DLD1 (cell line): Measurements from ENCODE around the gene WDR33.

Experiments used
- in situ Hi-C: cut with HindIII; loops from 2 replicates; pipeline ENCODE4 v1.10.0; 2017; ENCODE audit warnings: low sequenced_read_pairs

WDR33 gene

DNA sequence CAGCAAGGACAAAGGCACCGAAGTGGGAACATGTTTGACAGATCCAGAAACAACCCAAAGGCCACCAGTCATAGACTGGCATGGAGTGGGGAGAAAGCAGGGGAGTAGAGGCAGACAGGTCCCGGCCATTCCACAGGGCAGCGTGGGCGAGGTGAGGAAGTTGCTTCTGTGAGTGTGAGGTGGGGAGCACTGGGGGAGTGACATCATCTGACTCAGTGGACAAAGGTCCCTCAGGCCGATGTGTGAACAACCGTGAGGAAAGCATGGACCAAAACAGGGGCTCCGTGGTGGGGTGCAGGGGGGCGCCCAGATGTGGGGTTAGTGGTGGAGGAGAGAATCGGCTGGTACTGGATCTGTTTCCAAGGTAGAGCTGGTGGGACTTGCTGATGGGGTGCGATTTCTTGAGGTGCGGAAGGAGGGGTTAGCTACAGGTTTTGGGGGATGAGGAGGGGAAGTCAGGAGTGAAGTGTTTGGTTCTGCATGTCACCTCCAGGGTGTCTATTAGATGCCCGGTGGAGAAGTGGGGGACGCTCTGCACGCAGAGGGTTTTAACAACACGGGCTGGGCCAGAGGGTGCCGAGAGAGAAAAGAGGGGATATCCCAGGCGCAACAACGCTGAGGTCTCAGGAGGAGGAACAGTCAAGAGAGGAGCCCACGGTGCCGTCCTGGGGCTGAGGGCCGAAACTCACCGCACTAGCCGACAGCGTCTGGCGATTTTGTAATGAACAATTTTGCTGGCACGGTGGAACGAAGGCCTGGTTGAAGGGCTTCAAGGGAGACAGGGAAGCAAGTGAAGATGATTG lies 112.2 kb downstream of the WDR33 start:
- in situ Hi-C loops = no loop called here

DNA sequence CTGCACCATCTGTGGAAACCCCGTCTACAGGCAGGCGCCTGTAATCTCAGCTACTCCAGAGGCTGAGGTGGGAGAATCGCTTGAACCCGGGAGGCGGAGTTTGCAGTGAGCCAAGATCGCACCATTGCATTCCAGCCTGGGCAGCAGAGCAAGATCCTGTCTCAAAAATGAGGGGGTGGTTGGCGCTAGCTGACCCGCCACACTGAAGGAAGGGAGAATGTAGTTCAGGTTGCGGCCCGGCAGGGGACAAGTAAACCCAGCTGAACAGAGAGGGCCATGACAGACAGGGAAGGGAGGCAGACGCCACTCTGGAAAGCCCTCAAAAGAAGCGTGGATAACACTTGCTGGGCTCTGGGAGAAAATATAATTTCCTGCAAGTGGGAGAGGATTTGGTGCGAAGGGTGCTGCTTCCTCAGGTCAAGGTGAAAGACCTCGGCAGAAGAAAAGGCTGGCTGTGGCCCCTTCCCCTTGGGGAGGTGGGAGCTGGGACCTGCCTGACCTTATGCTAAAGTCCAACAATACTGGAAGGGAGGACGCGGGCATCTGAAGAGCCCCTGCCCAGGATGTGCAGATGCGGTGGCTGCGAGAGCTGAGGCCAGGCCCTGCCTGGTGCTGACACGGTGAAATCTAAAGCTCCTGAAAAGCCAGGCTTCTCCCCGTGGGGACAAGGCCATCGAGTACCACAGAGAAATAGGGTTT lies 113.3 kb downstream of the WDR33 start:
- in situ Hi-C loops = no loop called here

DNA sequence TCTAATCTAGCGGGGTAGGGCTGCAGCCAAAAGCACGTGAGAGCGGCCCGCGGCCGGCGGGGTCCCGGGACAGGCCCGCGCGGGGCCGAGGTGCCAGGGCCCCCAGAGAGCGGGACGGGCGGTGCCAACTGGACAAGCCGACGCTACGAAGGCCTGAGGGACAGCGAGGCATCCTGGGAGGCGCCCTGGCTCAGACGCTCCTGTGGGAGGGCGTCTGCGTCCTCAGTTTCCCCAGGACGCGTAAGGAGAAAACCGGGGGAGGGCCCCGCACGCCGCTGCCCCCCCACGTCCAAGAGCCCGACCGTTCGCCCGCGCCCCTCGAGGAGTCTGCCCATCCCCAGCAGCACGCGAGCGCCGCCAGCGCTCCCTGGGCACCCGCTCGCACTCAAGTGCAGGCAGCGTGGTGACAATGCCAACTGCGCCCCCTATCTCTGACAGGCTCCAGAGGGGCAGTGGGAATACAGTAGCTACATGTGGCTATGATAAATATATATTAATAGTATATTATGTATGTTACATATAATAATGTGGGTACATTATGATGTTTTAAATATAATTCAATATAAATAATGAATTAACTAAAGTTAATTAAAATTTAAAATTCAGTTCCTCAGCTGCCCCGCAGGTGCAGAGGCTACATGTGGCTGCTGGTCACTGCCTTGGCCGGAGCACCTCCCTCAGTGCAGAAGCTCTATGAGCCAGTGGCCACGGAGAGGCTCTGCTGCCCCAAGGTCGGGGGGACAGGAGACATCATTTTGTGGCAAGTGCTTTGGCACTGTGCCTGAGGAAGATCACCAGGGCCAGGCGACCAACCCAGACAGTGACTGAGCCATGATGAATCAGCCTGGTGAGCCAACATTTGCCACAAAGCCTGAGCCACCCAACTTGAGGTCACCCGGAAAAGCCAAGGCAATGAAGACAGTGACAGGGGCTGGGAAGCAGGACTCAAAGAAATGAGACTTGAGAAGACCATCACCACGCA lies 115.2 kb downstream of the WDR33 start:
- in situ Hi-C loops = no loop called here

DNA sequence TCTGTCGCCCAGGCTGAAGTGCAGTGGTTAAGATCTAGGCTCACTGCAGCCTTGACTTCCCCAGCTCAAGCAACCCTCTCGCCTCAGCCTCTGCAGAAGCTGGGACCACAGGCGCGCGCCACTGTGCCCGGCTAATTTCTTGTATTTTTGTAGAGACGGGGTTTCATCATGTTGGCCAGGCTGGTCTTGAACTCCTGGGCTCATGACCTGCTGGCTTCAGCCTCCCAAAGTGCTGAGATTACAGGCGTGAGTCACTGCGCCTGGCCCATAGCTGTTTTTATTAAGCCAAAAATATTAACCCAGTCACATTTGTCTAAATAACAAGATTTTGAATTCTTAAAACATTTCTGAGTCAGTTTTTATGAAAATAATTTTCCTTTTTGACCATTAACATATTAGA lies 116.0 kb downstream of the WDR33 start:
- in situ Hi-C loops = no loop called here

DNA sequence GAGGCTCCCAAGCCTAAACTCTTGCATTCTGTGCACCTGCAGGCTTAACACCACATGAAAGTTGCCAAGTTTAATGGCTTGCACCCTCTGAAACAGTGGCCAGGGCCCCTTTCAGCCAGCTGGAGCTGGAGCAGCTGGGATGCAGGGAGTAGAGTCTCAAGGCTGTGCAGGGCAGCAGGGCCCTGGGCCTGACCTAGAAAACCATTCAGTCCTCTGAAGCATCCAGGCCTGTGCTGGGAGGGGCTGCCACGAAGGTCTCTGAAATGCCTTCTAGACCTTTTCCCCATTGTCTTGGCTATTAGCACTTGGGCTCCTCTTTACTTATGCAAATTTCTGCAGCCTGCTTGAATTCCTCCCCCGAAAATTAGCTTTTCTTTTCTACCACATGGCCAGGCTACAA lies 120.3 kb downstream of the WDR33 start:
- in situ Hi-C loops = no loop called here

DNA sequence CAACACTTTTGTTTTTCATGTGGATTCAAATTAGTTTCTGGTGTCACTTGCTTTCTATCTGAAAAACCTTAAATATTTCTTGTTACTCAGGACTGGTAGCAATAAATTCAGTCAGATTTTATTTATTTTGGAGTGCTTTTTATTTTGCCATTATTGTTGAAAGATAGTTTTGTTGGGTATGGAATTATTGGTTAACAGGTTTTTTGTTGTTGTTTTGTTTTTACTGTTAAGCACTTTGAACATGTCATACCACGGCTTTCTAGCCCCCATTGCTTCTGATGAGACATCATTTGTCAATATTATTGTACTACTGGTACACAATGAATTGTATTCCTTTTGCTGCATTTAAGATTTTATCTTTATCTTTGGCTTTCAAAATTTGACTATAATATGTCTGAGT lies 122.6 kb downstream of the WDR33 start:
- in situ Hi-C loops = no loop called here

DNA sequence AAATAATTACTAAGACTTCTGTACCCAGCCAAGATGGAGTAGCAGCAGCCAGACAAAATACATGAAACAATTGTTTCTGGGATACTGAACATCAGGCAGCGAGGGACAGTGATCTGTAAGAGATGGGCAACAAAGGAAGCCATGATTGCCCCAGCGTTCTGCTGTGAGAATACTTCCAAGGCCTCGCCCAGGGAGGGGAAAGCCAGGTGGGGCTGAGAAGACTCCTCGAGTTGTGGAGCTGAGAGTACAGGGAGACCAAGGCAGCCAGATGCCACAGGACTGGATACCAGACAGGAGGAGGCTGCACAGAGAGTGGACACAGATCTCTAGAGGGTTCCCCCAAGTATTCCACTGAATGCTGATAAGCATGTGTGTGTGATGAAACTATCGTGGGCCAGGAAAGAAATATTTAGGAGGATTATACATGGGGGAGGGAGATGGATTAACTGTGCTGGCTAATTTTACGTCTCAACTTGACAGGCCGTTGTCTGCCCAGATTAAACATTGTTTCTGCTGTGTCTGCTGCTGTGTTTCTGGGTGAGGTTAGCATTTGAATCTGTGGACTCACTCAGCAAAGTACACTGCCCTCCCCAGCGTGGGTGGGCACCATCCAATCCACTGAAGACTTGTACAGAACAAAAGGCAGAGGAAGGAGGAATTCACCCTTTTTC lies 125.4 kb downstream of the WDR33 start:
- in situ Hi-C loops = no loop called here

DNA sequence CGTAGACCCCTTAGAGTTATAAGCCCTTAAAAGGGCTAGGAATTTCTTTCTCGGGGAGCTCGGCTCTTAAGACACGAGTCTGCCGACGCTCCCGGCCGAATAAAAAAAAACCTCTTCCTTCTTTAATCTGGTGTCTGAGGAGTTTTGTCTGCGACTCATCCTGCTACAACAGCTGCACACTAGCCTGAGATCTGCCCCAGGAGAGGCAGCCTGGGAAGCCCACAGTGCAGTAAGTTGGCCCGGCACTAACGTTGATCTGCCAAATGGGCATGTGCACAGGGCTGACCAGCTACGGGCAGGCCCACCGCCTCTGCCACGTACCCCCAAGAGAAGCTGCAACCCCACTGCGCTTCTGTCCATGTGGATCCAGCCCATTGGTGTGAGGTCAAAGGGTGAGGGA lies 127.2 kb downstream of the WDR33 start:
- in situ Hi-C loops = no loop called here

DNA sequence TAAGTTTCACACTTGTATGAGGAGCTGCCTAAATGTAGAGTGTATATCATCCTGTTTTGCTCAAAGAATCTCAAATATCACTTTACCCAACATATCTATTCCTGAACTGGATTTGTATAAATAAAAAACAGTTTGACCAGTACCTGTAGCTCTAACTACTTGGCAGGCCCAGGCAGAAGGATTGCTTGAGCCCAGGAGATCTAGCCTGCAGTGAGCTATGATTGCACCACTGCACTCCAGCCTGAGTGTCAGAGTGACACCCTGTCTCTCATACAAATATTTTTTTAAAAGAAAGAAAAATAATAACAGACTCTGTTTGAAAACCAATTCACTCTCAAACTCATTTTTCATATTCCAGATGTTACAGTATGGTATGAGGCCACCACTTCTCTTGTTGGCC lies 127.9 kb downstream of the WDR33 start:
- in situ Hi-C loops = no loop called here

DNA sequence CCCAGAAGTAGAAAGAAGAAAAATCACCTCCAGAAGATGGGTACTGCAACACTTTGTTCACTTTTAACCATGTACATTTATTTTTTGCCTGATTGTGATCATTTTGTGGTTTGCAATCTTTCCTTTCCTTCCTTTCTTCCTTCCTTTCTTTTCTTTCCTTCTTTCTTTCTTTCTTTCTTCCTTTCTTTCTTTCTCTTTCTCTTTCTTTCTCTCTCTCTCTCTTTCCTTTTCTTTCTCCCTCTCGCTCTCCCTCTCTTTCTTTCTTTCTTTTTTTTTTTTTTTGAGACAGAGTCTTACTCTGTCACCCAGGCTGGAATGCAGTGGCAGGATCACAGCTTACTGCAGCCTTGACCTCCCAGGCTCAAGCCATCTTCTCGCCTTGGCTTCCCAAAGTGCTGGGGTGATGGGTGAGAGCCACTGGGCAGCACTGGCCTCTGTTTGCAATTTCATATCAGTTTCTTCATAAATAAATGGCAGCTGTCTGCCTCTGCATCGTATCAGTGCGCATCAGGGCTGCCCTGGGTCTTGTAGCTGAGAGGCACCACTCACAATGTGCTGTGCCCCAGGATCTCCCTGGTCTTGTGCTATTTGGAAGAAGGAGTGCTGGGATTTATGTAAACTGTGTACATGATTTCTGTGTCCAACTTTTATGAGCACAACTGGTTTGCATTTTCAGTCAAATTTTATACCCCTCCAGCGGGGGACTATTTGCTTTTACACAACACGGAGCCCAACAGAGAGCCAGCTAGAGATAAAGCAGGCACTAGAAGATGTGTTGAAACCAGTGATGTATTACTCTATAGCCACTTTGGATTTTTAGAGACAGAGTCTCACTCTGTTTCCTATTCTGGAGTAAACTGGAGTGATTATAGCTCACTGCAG lies 128.8 kb downstream of the WDR33 start:
- in situ Hi-C loops = no loop called here

DNA sequence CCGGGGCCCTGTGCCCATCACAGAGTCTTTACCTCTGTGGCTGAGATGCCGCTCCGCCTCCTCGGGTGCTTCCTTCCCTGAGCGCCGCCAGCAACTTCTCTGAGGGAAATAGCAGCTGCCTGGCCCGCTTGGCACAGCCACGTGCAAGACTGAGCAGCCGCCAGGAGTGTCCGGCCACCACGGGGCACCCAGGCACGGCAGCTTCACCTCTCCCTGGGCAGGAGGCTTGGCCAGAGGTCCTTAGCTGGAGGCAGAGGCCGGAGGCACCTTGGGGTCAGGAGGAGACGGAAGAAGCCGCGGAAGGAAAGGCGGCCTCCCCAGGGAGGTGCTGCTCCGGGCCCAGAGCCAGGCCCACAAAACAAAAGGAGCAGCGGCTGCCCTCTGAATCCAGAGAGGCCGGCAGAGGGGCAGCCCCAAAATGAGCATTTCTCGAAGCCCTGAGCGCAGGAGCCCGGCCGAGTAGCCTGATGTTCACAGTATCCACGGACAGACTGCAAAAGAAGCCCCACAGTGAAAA lies 129.6 kb downstream of the WDR33 start:
- in situ Hi-C loops = no loop called here

DNA sequence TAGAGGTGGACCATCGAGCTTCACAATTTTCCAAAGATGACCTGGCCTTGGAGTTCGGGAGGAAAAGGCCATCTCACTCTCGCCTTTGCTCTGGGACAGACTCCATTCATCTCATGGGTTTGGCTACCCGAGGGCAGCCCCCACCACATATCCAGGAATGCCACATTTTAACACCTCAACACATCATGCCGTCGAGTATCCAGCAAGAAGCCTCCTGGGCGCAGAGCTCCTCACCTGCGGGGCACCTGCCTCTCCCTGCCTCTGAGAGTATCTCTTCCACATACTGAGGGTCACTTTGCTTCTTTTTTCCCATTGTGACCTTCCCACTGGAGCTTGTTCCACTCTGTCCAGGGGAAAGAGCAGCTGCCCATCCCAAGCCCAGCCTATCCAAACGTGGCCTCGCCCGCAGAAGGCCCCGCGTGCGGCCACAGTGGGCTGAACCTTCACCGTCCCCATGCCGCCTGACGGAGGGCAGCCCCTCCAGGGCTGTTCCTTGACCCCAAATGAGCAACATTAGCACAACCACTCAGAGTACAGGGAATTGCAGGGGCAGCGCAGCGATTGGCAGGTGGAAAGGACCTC lies 130.2 kb downstream of the WDR33 start:
- in situ Hi-C loops = no loop called here

DNA sequence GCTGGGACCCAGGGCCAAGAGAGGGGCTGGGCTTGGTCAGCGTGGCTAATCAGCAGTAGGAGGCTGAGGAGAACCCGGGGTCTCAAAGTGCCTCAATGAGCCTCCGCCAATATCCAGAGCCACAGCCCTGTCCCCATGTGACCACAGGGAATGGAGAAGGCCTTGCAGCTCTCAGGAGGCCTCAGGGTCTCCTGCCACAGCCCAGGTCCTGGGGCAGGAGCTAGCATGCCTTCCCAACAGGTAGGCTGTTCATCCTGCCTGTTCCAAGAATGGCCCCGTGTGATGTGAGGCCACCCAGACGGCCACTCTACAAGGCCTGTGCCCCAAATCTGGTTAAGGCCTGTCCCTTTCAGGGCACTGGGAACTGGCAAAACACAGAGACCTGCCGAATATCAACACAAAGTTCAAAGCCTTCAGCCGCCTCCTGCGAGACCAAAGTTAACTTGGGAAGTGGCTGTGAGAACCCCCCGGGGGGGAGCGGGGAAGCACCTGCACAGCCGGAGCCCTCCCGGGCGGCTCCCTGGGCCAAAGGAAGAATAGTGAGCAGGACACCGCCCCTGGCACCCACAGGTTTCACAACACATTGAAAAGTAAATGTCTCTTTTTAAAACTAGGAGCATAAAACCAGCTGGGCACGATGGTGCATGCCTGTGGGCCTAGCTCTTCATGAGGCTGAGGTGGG lies 131.2 kb downstream of the WDR33 start:
- in situ Hi-C loops = no loop called here

DNA sequence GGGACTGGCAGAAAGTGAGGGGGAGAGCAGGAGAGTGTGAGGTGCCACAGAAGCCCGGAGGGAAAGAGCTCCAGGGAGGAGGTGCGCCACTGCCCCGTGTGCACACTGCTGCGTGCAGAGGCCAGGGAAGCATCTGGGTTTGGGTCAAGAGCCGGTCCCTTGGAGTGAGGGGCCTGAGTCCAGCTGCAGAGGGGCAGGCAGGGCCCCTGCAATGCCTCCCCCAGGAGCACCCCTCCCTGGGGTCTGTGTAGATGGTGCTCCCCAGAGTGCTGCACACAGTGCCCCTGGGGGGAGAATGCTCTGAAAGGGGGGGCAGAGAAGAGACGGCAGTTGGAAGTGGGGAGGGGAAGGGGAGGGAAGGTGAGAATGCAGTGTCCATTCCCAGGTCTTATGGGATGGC lies 132.0 kb downstream of the WDR33 start:
- in situ Hi-C loops = no loop called here

DNA sequence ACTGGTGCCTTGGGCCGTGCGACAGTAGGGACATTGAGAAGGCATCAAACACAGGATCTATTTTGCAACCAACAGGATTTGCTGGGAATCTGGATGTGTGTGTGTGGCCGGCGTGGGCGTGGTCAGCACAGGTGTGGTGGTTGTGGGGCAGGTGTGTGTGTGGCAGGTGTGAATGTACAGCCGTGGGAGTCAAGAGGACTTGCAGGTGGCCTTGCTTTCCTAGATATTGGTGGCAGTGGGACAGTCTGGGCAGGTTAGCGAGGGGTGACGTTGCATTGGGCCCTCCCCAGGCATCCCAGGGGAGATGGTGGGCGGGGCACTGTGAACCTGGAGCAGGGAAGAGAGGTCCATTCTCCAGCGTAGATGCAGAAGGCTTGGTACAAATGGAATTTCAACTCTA lies 132.4 kb downstream of the WDR33 start:
- in situ Hi-C loops = no loop called here

DNA sequence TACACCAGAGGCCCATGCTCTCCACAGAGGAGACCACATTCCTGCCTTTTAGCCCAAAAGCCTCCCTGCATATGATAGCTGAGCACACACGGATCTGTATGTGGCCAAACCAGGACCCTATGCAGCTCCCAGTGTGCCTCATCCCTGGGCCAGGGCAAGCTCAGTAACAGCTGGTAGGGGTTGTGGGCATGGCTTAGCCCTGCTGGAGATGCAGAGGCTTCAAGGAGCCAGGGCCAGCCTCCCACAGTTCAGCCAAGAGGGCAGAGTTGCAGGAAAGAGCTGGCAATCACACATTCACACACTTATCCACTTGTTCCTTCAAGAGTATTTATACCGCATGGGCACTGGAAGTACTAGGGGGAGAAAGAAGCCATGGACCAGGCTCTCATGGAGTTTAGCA lies 134.1 kb downstream of the WDR33 start:
- in situ Hi-C loops = no loop called here

DNA sequence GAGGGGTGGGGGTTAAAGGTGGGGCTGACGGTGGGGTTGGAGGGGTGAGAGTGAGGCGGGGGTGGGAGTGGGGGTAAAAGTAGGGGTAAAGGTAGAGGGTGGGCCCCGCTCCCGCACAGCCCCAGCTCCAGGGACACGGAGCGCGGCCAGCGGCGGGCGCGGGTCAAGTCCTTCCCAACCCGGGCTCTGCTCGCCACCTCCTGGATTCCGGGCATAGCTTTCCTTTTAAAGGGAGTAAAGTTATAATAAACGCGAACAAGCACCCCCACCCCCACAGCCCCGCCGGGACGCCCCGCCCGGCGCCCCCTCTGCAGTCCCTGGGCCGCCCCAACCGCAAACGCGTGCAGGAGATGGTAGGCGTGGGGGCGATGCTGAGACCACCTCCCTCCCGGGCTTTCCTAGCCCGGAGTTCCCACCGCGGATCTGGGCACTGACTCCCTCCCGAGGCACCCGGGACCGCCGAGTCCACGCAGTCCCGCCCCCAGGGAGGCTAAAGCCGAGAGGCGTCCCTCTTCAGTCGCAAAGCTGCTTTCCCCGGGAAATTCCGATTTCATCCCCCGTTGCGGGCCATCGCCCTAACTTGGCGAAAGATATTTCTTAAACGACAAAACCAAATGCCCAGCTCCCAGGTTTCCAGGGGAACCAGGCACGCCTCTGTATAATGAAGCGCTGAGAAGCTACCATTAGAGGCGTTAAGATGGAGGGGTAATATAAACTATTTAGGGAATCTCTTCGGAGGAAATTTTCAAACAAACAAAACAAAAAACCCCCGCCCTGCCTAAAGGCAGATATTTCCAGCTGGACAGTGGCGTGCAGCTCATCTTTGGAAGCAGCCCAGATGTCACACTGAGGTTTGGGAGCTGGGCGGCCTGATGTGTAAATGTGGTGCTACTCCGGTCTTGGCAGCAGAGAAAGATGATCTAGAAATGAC lies 135.4 kb downstream of the WDR33 start, which contains the start of gene LIMS2:
LIMS2 (minus strand) TSS at position 200 of the 931 bp plus-strand sequence. CDS start 506 bp downstream, outside the sequence.
- in situ Hi-C loops = no loop called here
